HG03139 (cell line): ENCODE results near the gene CACHD1.

Source experiments
- ATAC-seq: cut with Tn5 transposase; IDR thresholded peaks from one replicate; pipeline ENCODE4 v1.9.1; 2021; ENCODE audit not compliant: unreplicated experiment

Gene CACHD1

GRCh38 chr1:64545118-64545843 lies 75.4 kb downstream of the CACHD1 start:
- ATAC-seq = no peak

- no peak for ATAC-seq
These were observed 76.1 kb downstream of the CACHD1 start for GRCh38 chr1:64546013-64546412.

- ATAC-seq = no peak
These were observed 79.7 kb downstream of the CACHD1 start for GRCh38 chr1:64549464-64550239.

- no peak for ATAC-seq
These were observed 80.6 kb downstream of the CACHD1 start for GRCh38 chr1:64550510-64550909.

GRCh38 chr1:64550946-64551605 lies 81.1 kb downstream of the CACHD1 start:
- no peak for ATAC-seq

GRCh38 chr1:64553285-64553684 lies 83.4 kb downstream of the CACHD1 start:
- no peak for ATAC-seq

- no peak for ATAC-seq
These were observed 86.0 kb downstream of the CACHD1 start for GRCh38 chr1:64555947-64556346.

GRCh38 chr1:64561993-64562392 lies 92.1 kb downstream of the CACHD1 start:
- ATAC-seq = no peak

GRCh38 chr1:64563958-64564565 lies 94.1 kb downstream of the CACHD1 start:
- ATAC-seq = no peak

GRCh38 chr1:64564891-64565290 lies 95.0 kb downstream of the CACHD1 start:
- no peak for ATAC-seq

GRCh38 chr1:64567426-64568170 lies 97.7 kb downstream of the CACHD1 start:
- no peak for ATAC-seq

GRCh38 chr1:64568171-64568450 lies 98.2 kb downstream of the CACHD1 start:
- ATAC-seq = no peak

GRCh38 chr1:64569411-64569810 lies 99.5 kb downstream of the CACHD1 start:
- ATAC-seq = no peak

- no peak for ATAC-seq
These were observed 100.4 kb downstream of the CACHD1 start for GRCh38 chr1:64570267-64570855.

- ATAC-seq = no peak
These were observed 102.4 kb downstream of the CACHD1 start for GRCh38 chr1:64572222-64572900.

GRCh38 chr1:64574301-64574700 lies 104.4 kb downstream of the CACHD1 start:
- no peak for ATAC-seq

- no peak for ATAC-seq
These were observed 106.2 kb downstream of the CACHD1 start for GRCh38 chr1:64575881-64576676.

- ATAC-seq = no peak
These were observed 108.5 kb downstream of the CACHD1 start for GRCh38 chr1:64578270-64578973.

- ATAC-seq = no peak
These were observed 109.8 kb downstream of the CACHD1 start for GRCh38 chr1:64579767-64580166.
